ENCODE measurements around the gene FRMD1. TPM values are rescaled to one million over a fixed set of nuclear protein-coding genes. Genes with fewer than 3 reads are reported as not detected.

FRMD1 gene
- total and polyA plus RNA-seq, 2 of the 8 experiments (the other 6 are each of a cell fraction or from before 2014, with no cell fraction given) = 0.36 TPM; not detected in 1

- no peak overlapping the region for H4K8ac ChIP-seq (ENCODE audit: extremely low read depth, insufficient read depth, low read length)
- H3K14ac ChIP-seq (ENCODE audit: insufficient read length) = no peak overlapping the region
- H3K56ac ChIP-seq (replicated peaks; ENCODE audit: insufficient read length, low read depth, low read length) = no peak overlapping the region
- peaks cover 5% of the 10 kb centered on the region; the same call in 1 of the 2 replicates for H3K23me2 ChIP-seq (ENCODE audit: low read depth, low read length)
- H3K79me1 ChIP-seq (ENCODE audit: low read depth, low read length) = no peaks in the 10 kb centered on the region
- H3K23ac ChIP-seq (ENCODE audit: insufficient read length) = no peak overlapping the region
- H2BK15ac ChIP-seq (ENCODE audit: low read length) = no peak overlapping the region
- H3K27me3 ChIP-seq (replicated peaks in 1 of 4; ENCODE audit: control insufficient read depth in 3 of 4, extremely low read depth in 1 of 4, insufficient read depth in 3 of 4, low read length in 3 of 4) = no peaks in the 10 kb centered on the region
- FAIRE-seq = no peak
- no peak overlapping the region for H2BK20ac ChIP-seq (ENCODE audit: low read length)
- no peak overlapping the region for H4K5ac ChIP-seq (ENCODE audit: insufficient read length, low read depth, low read length)
- no peak overlapping the region for H2BK12ac ChIP-seq (ENCODE audit: low read depth, low read length)
- TF ChIP-seq SIRT6 (IDR thresholded peaks at IDR 0.05; ENCODE audit: low read length) (no peak), SAP30 (IDR thresholded peaks at IDR 0.05; ENCODE audit: insufficient read depth, insufficient replicate concordance, low read length) (no peak), TBP (IDR thresholded peaks at IDR 0.05; ENCODE audit: low read depth, low read length) (no peak), KDM1A (IDR thresholded peaks at IDR 0.05; ENCODE audit: borderline replicate concordance, low read length) (no peak), TEAD4 (IDR thresholded peaks at IDR 0.05; ENCODE audit: low read depth, low read length) (no peak), EZH2 (IDR thresholded peaks at IDR 0.05; ENCODE audit: low read depth, low read length, severe bottlenecking) (no peak), POLR2AphosphoS5 (IDR thresholded peaks at IDR 0.05; ENCODE audit: low read depth, low read length) (no peak), JUND (IDR thresholded peaks at IDR 0.05; ENCODE audit: low read length) (no peak)
- H2AFZ ChIP-seq (ENCODE audit: low read length) = no peak overlapping the region
- H3K4me1 ChIP-seq (replicated peaks in 1 of 4; ENCODE audit: control insufficient read depth in 3 of 4, insufficient read depth in 4 of 4, low read length in 3 of 4) = peaks cover 0 to 2% (median 0%) of the 10 kb centered on the region in 4 experiments; a peak in 1 of 7 replicates
- H3K4me2 ChIP-seq (ENCODE audit: insufficient read depth in 1 of 2, low read depth in 2 of 2, low read length in 2 of 2) = no peak overlapping the region
- ChIA-PET POLR2A (ENCODE audit: partially characterized antibody) (interaction anchor here (1.2 kb wide), 1 partner anchor 22 kb away, joined by 3 read pairs; no protein-coding TSS in a partner anchor), CTCF (ENCODE audit: partially characterized antibody) (interaction anchor here (1.8 to 2.0 kb wide), 2 partner anchors 29 to 39 kb away, joined by 4 to 8 read pairs; no protein-coding TSS in a partner anchor)
- no peak overlapping the region for H4K91ac ChIP-seq (replicated peaks; ENCODE audit: insufficient read length, low read length)
- no peak overlapping the region for H3K4me3 ChIP-seq (ENCODE audit: extremely low read depth in 1 of 4, insufficient read depth in 2 of 4, low read depth in 3 of 4, low read length in 4 of 4)
- H3K18ac ChIP-seq (ENCODE audit: extremely low read depth, low read length) = no peak overlapping the region
- H3K79me2 ChIP-seq (ENCODE audit: control insufficient read depth in 1 of 2, insufficient read depth in 2 of 2, low read length in 2 of 2) = no peaks in the 10 kb centered on the region
- 92% methylated on average over 3 of the region's 3 CpGs; no CpG with 5 or more reads in 1 of the 2 experiments for WGBS, 2 experiments (ENCODE audit: extremely low coverage in 1 of 2, insufficient coverage in 1 of 2, insufficient read length in 1 of 2, insufficient replicate concordance in 2 of 2, low coverage in 1 of 2, low lambda C conversion rate in 2 of 2, missing lambda C conversion rate in 1 of 2)
- no peaks in the 10 kb centered on the region for H4K20me1 ChIP-seq (replicated peaks in 1 of 2; ENCODE audit: control insufficient read depth in 1 of 2, insufficient read depth in 2 of 2, low read length in 2 of 2)
- no peak overlapping the region for H2AK5ac ChIP-seq (ENCODE audit: low read depth, low read length)
- no peak overlapping the region for H3K9ac ChIP-seq (replicated peaks in 1 of 4; ENCODE audit: extremely low read depth in 1 of 4, low read depth in 3 of 4, low read length in 3 of 4)
- H3K9me3 ChIP-seq (ENCODE audit: insufficient read depth in 2 of 2, low read depth in 1 of 2, low read length in 1 of 2) = no peaks in the 10 kb centered on the region
- no peaks in the 10 kb centered on the region for H3K36me3 ChIP-seq (ENCODE audit: control insufficient read depth in 2 of 4, insufficient read depth in 4 of 4, low read length in 3 of 4)
- no peak overlapping the region for H3K4ac ChIP-seq (replicated peaks; ENCODE audit: insufficient read length, low read depth, low read length)
- no peak overlapping the region for H3K27ac ChIP-seq (ENCODE audit: low read depth, low read length)
- H2BK5ac ChIP-seq (ENCODE audit: low read depth, low read length) = no peak overlapping the region
- DNase-seq (ENCODE audit: low read depth in 1 of 2, low spot score in 2 of 2) = no peak
- no peak overlapping the region for H2BK120ac ChIP-seq (replicated peaks; ENCODE audit: low read depth, low read length)
These were observed 31.4 kb upstream of the FRMD1 start for GRCh38 chr6:168110437-168110836.
